Fibroblast of lung (primary cell): Measurements from ENCODE around the gene CTSE. TPM values are rescaled to one million over a fixed set of nuclear protein-coding genes. Genes with fewer than 3 reads are reported as not detected.

ENCODE experiments used
- DNase-seq, 2 donors: peaks; one replicate each; pipeline versions ENCODE4 v3.0.0 to v3.0.0-alpha.2; 2010; ENCODE audit warnings: low read depth in 2 of 2
- H2AFZ ChIP-seq: 2 replicates; pipeline ENCODE4 v1.5.1; 2012; ENCODE audit warnings: low read length, control low read depth, inconsistent platforms
- H3K27ac ChIP-seq: 2 replicates; pipeline ENCODE4 v1.5.1; 2011; ENCODE audit warnings: low read length, control low read depth; ENCODE audit not compliant: insufficient read depth
- H3K27me3 ChIP-seq: 2 replicates; pipeline ENCODE4 v1.5.1; 2011; ENCODE audit warnings: mild to moderate bottlenecking, low read length; ENCODE audit not compliant: control insufficient read depth, insufficient read depth
- H3K36me3 ChIP-seq: 2 replicates; pipeline ENCODE4 v1.5.1; 2011; ENCODE audit warnings: low read length; ENCODE audit not compliant: control insufficient read depth, insufficient read depth
- H3K4me1 ChIP-seq: 2 replicates; pipeline ENCODE4 v1.5.1; 2011; ENCODE audit warnings: low read length; ENCODE audit not compliant: control insufficient read depth, insufficient read depth; ENCODE audit errors: extremely low read depth
- H3K4me2 ChIP-seq: 2 replicates; pipeline ENCODE4 v1.5.1; 2011; ENCODE audit warnings: low read length, control low read depth; ENCODE audit not compliant: insufficient read depth; ENCODE audit errors: extremely low read depth
- H3K4me3 ChIP-seq, 4 experiments: fragments of 200-600 bp in 1 of 4; sonication (generic) in 1 of 4; replicated peaks in 1 of 4; 2 replicates each; pipeline ENCODE4 v1.5.1; 2011 to 2016; ENCODE audit warnings: low read length in 4 of 4, low read depth in 3 of 4, mild to moderate bottlenecking in 3 of 4, control low read depth in 2 of 4, inconsistent platforms in 1 of 4, mixed read lengths in 1 of 4; ENCODE audit not compliant: insufficient read depth in 1 of 4; ENCODE audit errors: control extremely low read depth in 1 of 4
- H3K79me2 ChIP-seq: 2 replicates; pipeline ENCODE4 v1.5.1; 2012; ENCODE audit warnings: mild to moderate bottlenecking, low read length, inconsistent platforms; ENCODE audit not compliant: control insufficient read depth, insufficient read depth
- H3K9ac ChIP-seq: 2 replicates; pipeline ENCODE4 v1.5.1; 2011; ENCODE audit warnings: mild to moderate bottlenecking, low read length, control low read depth; ENCODE audit not compliant: insufficient read depth
- H3K9me3 ChIP-seq: 2 replicates; pipeline ENCODE4 v1.5.1; 2012; ENCODE audit warnings: low read depth, low read length; ENCODE audit not compliant: control insufficient read depth, insufficient read depth
- H4K20me1 ChIP-seq: 2 replicates; pipeline ENCODE4 v1.5.1; 2011; ENCODE audit warnings: low read length; ENCODE audit not compliant: control insufficient read depth, insufficient read depth; ENCODE audit errors: extremely low read depth
- EZH2 ChIP-seq: IDR thresholded peaks from 2 replicates; pipeline ENCODE4 v1.5.1; 2012; ENCODE audit warnings: low read length, control low read depth, mild to moderate bottlenecking; ENCODE audit errors: missing control alignments
- polyA plus RNA-seq, 2 donors: library from polyadenylated mRNA; depleted of rRNA in 1 of 2; stranded (reverse) in 1 of 2; unstranded in 1 of 2; fragments of >200 nt; gene quantifications; 2 replicates each; pipeline ENCODE4 v1.2.1, GENCODE V29; 2011 to 2012; ENCODE audit warnings: missing spikeins in 1 of 2
- total RNA-seq: library from RNA; depleted of rRNA; stranded (reverse); fragments of >200 nt; gene quantifications from 2 replicates; pipeline ENCODE4 v1.2.1, GENCODE V29; 2014
- TF ChIP-seq, protein P1 (sequence below), 2 donors: IDR thresholded peaks in 1 of 2; conservative IDR thresholded peaks in 1 of 2; 1 replicate in 1 of 2; 2 replicates in 1 of 2; pipeline ENCODE4 v1.5.1; 2011 to 2012; ENCODE audit warnings: low read length in 2 of 2, control low read depth in 1 of 2, inconsistent platforms in 1 of 2, low read depth in 1 of 2, mild to moderate bottlenecking in 1 of 2

CTSE gene
- total and polyA plus RNA-seq, 2 donors (not counting 1 experiment from before 2014, with no cell fraction given): not detected

DNA sequence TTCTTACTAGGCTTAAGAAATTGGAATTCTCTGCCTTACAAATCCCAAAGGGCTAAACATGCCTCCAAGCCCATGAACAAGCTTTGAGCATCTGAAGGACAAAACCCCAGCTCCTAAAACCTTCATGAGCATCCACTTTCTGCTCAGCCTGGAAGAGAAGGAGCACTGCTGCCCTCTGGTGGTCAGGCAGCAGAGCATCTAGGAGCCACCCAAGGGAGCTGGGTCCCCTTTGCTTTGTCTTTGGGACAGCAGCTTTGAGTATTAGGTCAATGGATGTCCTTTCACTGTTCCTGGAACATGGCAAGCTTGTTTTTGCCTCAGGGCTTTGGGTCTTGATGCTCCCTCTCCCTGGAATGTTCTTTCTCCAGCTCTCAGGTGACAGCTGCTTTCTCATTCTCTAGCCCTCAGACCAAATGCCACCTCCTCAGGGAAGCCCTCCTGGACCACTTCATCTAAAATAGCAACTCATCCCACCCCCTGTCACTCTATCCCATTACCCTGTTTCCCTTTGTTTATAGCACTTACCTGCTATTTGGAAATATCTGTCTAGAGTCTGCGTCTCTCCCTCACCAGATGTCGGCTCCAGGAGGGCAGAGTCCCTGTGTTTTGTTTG, 46.2 kb downstream of the CTSE start:
- Histone ChIP-seq H3K27ac (no peak overlapping the region), H4K20me1 (no peaks in the 10 kb centered on the region), H3K9me3 (no peaks in the 10 kb centered on the region), H3K27me3 (no peaks in the 10 kb centered on the region), H3K9ac (no peak overlapping the region), H3K36me3 (no peaks in the 10 kb centered on the region), H3K4me1 (no peaks in the 10 kb centered on the region), H3K4me2 (no peak overlapping the region), H3K79me2 (no peaks in the 10 kb centered on the region), H3K4me3 (no peak overlapping the region), H2AFZ (no peak overlapping the region)
- peak; percentile 64 to 83 for DNase-seq
- TF ChIP-seq, protein P1, sequence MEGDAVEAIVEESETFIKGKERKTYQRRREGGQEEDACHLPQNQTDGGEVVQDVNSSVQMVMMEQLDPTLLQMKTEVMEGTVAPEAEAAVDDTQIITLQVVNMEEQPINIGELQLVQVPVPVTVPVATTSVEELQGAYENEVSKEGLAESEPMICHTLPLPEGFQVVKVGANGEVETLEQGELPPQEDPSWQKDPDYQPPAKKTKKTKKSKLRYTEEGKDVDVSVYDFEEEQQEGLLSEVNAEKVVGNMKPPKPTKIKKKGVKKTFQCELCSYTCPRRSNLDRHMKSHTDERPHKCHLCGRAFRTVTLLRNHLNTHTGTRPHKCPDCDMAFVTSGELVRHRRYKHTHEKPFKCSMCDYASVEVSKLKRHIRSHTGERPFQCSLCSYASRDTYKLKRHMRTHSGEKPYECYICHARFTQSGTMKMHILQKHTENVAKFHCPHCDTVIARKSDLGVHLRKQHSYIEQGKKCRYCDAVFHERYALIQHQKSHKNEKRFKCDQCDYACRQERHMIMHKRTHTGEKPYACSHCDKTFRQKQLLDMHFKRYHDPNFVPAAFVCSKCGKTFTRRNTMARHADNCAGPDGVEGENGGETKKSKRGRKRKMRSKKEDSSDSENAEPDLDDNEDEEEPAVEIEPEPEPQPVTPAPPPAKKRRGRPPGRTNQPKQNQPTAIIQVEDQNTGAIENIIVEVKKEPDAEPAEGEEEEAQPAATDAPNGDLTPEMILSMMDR (conservative IDR thresholded peaks at IDR 0.05 in 1 of 2, IDR thresholded peaks at IDR 0.05 in 1 of 2; ENCODE audit: low read depth in 1 of 2, low read length in 2 of 2): peak; percentile 97 to 99
- no peak for TF ChIP-seq EZH2

DNA sequence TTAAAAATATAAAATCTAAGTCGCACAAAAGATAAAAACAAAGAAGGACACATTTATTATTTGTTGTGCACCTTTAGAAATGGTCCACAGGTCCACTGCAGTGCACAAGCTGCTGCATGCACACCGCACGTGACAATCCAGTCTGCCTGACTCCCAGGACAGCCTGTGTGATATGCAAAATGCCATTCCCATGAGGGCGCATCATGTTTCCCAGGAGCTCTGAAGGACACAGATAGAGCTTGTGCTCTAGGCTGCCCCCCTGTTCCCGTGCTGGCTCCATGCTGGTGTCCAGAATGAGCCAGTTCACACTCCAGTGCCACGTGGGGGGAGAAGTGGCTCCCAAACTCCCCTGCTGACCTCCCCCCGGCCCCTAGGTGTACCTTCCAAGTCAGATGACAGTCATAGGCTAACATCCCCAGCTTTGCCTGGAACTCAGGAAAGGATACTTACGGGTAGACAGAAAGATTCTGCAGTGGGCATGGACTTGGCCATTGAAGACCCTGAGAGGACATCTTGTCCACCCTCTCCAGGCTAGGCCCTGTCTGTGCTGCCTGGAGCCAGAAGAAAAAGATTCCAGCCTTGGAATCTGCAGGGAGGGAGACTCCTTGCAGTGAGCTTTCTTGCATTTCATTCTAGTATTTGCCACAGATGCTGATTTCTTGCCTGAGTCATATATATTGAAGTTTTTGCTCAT, 46.8 kb downstream of the CTSE start:
- Histone ChIP-seq H3K27me3 (no peaks in the 10 kb centered on the region), H4K20me1 (no peaks in the 10 kb centered on the region), H3K4me1 (no peaks in the 10 kb centered on the region), H3K27ac (no peak overlapping the region), H3K4me2 (no peak overlapping the region), H2AFZ (no peak overlapping the region), H3K4me3 (no peak overlapping the region), H3K36me3 (no peaks in the 10 kb centered on the region), H3K79me2 (no peaks in the 10 kb centered on the region), H3K9me3 (no peaks in the 10 kb centered on the region), H3K9ac (no peak overlapping the region)
- TF ChIP-seq, protein P1 (conservative IDR thresholded peaks at IDR 0.05 in 1 of 2, IDR thresholded peaks at IDR 0.05 in 1 of 2; ENCODE audit: low read depth in 1 of 2, low read length in 2 of 2): no peak
- no peak for TF ChIP-seq EZH2
- DNase-seq: peak; percentile 13 to 70

- H3K9ac ChIP-seq: no peak overlapping the region
- no peak overlapping the region for H3K27ac ChIP-seq
- no peaks in the 10 kb centered on the region for H3K27me3 ChIP-seq
- no peaks in the 10 kb centered on the region for H3K36me3 ChIP-seq
- no peak overlapping the region for H3K4me2 ChIP-seq
- H3K79me2 ChIP-seq: no peaks in the 10 kb centered on the region
- H3K9me3 ChIP-seq: no peaks in the 10 kb centered on the region
- TF ChIP-seq, protein P1 (conservative IDR thresholded peaks at IDR 0.05 in 1 of 2, IDR thresholded peaks at IDR 0.05 in 1 of 2; ENCODE audit: low read depth in 1 of 2, low read length in 2 of 2): no peak
- no peak for TF ChIP-seq EZH2
- no peak overlapping the region for H3K4me3 ChIP-seq
- DNase-seq: no peak
- no peaks in the 10 kb centered on the region for H4K20me1 ChIP-seq
- no peaks in the 10 kb centered on the region for H3K4me1 ChIP-seq
- H2AFZ ChIP-seq: no peak overlapping the region
Observed at GRCh38 chr1:205976036-205976435, 47.7 kb downstream of the CTSE start.
